HEK293 (cell line): ENCODE measurements around the gene NFE2L3.

ENCODE experiments used
- CTCF ChIA-PET: fragments of 350-600 bp; formaldehyde crosslinking; extraction: SDS; loops from one replicate; lab custom pipeline; 2021; ENCODE audit warnings: antibody characterized with exemption; lab: Yijun Ruan, JAX
- POLR2A ChIA-PET: fragments of 300-600 bp; formaldehyde crosslinking; extraction: SDS; loops from one replicate; lab custom pipeline; 2020; ENCODE audit warnings: antibody characterized with exemption, inconsistent platforms; lab: Yijun Ruan, JAX
- H3K27ac ChIP-seq: fragments of 200-500 bp; sonication (Bioruptor generic); 2 replicates; pipeline ENCODE4 v1.5.1; 2014; ENCODE audit warnings: low read depth, low read length, control low read depth, inconsistent platforms; ENCODE audit errors: extremely low read depth
- H3K36me3 ChIP-seq, 2 experiments: fragments of 200-500 bp in 1 of 2; sonication (Bioruptor generic) in 1 of 2; 1 replicate in 1 of 2; 2 replicates in 1 of 2; pipeline ENCODE4 v1.5.1; 2014 to 2017; ENCODE audit warnings: inconsistent platforms in 2 of 2, low read length in 2 of 2; ENCODE audit not compliant: control insufficient read depth in 2 of 2, insufficient read depth in 1 of 2
- H3K4me1 ChIP-seq: fragments of 200-500 bp; sonication (Bioruptor generic); 2 replicates; pipeline ENCODE4 v1.5.1; 2014; ENCODE audit warnings: mild to moderate bottlenecking, low read length, inconsistent platforms; ENCODE audit not compliant: control insufficient read depth, insufficient read depth
- H3K4me3 ChIP-seq: 2 replicates; pipeline ENCODE4 v1.5.1; 2011; ENCODE audit warnings: low read depth, mild to moderate bottlenecking, control low read depth, low read length, moderate library complexity
- H3K9me3 ChIP-seq: fragments of 200-500 bp; sonication (Bioruptor generic); 2 replicates; pipeline ENCODE4 v1.5.1; 2014; ENCODE audit warnings: low read depth, low read length, inconsistent platforms; ENCODE audit not compliant: control insufficient read depth, insufficient read depth
- FEZF1 ChIP-seq: fragments of 450-650 bp; formaldehyde crosslinking; IDR thresholded peaks from 2 replicates; pipeline ENCODE4 v1.5.1; 2016; ENCODE audit warnings: missing biosample characterization, missing genetic modification characterization
- GLI2 ChIP-seq: fragments of 450-650 bp; formaldehyde crosslinking; IDR thresholded peaks from 2 replicates; pipeline ENCODE4; 2017; ENCODE audit warnings: missing biosample characterization, missing genetic modification characterization, low read depth, borderline replicate concordance
- GLIS1 ChIP-seq: fragments of 450-650 bp; formaldehyde crosslinking; IDR thresholded peaks from 2 replicates; pipeline ENCODE4 v1.5.1; 2016; ENCODE audit warnings: missing biosample characterization, missing genetic modification characterization
- GLIS2 ChIP-seq: fragments of 450-650 bp; formaldehyde crosslinking; IDR thresholded peaks from 2 replicates; pipeline ENCODE4 v1.5.1; 2016; ENCODE audit warnings: missing biosample characterization, missing genetic modification characterization
- HOXD13 ChIP-seq: sonication (generic); formaldehyde crosslinking; IDR thresholded peaks from 2 replicates; pipeline ENCODE4 v1.8.0; 2022; ENCODE audit warnings: missing genetic modification reagents, borderline replicate concordance
- KLF1 ChIP-seq: fragments of 450-650 bp; formaldehyde crosslinking; IDR thresholded peaks from 2 replicates; pipeline ENCODE4 v1.5.1; 2016; ENCODE audit warnings: missing biosample characterization, missing genetic modification characterization
- KLF16 ChIP-seq: fragments of 450-650 bp; formaldehyde crosslinking; IDR thresholded peaks from 2 replicates; pipeline ENCODE4 v1.5.1; 2017; ENCODE audit warnings: missing biosample characterization, missing genetic modification characterization
- RBAK ChIP-seq: fragments of 450-650 bp; formaldehyde crosslinking; IDR thresholded peaks from 2 replicates; pipeline ENCODE4 v1.5.1; 2016; ENCODE audit warnings: missing biosample characterization, missing genetic modification characterization
- SCRT1 ChIP-seq: fragments of 450-650 bp; formaldehyde crosslinking; IDR thresholded peaks from 2 replicates; pipeline ENCODE4 v1.5.1; 2016; ENCODE audit warnings: missing biosample characterization, missing genetic modification characterization, borderline replicate concordance
- SETDB1 ChIP-seq: IDR thresholded peaks from one replicate; pipeline ENCODE4 v1.6.1; 2017; ENCODE audit warnings: mild to moderate bottlenecking, low read length, moderate library complexity, mixed read lengths; ENCODE audit not compliant: insufficient read length
- WT1 ChIP-seq: fragments of 450-650 bp; formaldehyde crosslinking; IDR thresholded peaks from 2 replicates; pipeline ENCODE4 v1.5.1; 2016; ENCODE audit warnings: missing biosample characterization, missing genetic modification characterization
- YY1 ChIP-seq: fragments of 450-650 bp; formaldehyde crosslinking; IDR thresholded peaks from 2 replicates; pipeline ENCODE4 v1.5.1; 2018; ENCODE audit warnings: missing biosample characterization, missing genetic modification characterization
- ZBTB8A ChIP-seq: fragments of 450-650 bp; formaldehyde crosslinking; IDR thresholded peaks from 2 replicates; pipeline ENCODE4 v1.5.1; 2016; ENCODE audit warnings: missing biosample characterization, missing genetic modification characterization
- ZNF146 ChIP-seq: fragments of 450-650 bp; formaldehyde crosslinking; IDR thresholded peaks from 2 replicates; pipeline ENCODE4 v1.5.1; 2016; ENCODE audit warnings: missing biosample characterization, missing genetic modification characterization
- ZNF157 ChIP-seq: fragments of 450-650 bp; formaldehyde crosslinking; IDR thresholded peaks from 2 replicates; pipeline ENCODE4 v1.5.1; 2016; ENCODE audit warnings: missing biosample characterization, missing genetic modification characterization
- ZNF202 ChIP-seq: fragments of 450-650 bp; formaldehyde crosslinking; IDR thresholded peaks from 2 replicates; pipeline ENCODE4 v1.5.1; 2016; ENCODE audit warnings: missing biosample characterization, missing genetic modification characterization, borderline replicate concordance
- ZNF214 ChIP-seq: fragments of 450-650 bp; formaldehyde crosslinking; IDR thresholded peaks from 2 replicates; pipeline ENCODE4 v1.5.1; 2017; ENCODE audit warnings: missing biosample characterization, mild to moderate bottlenecking, missing genetic modification characterization, borderline replicate concordance
- ZNF239 ChIP-seq: fragments of 450-650 bp; formaldehyde crosslinking; IDR thresholded peaks from 2 replicates; pipeline ENCODE4 v1.5.1; 2016; ENCODE audit warnings: missing biosample characterization, missing genetic modification characterization
- ZNF292 ChIP-seq: fragments of 450-650 bp; formaldehyde crosslinking; IDR thresholded peaks from 2 replicates; pipeline ENCODE4 v1.5.1; 2016; ENCODE audit warnings: low read depth, missing biosample characterization, missing genetic modification characterization, borderline replicate concordance
- ZNF335 ChIP-seq: fragments of 450-650 bp; formaldehyde crosslinking; conservative IDR thresholded peaks from 2 replicates; pipeline ENCODE4 v1.5.1; 2016; ENCODE audit warnings: missing biosample characterization, missing genetic modification characterization
- ZNF404 ChIP-seq: fragments of 450-650 bp; formaldehyde crosslinking; IDR thresholded peaks from 2 replicates; pipeline ENCODE4 v1.5.1; 2017; ENCODE audit warnings: missing biosample characterization, missing genetic modification characterization
- ZNF416 ChIP-seq: fragments of 450-650 bp; formaldehyde crosslinking; IDR thresholded peaks from 2 replicates; pipeline ENCODE4 v1.5.1; 2016; ENCODE audit warnings: missing biosample characterization, missing genetic modification characterization
- ZNF48 ChIP-seq: fragments of 450-650 bp; formaldehyde crosslinking; IDR thresholded peaks from 2 replicates; pipeline ENCODE4 v1.5.1; 2016; ENCODE audit warnings: missing biosample characterization, missing genetic modification characterization
- ZNF501 ChIP-seq: fragments of 450-650 bp; formaldehyde crosslinking; IDR thresholded peaks from 2 replicates; pipeline ENCODE4 v1.5.1; 2016; ENCODE audit warnings: missing biosample characterization, missing genetic modification characterization
- ZNF514 ChIP-seq: fragments of 450-650 bp; formaldehyde crosslinking; IDR thresholded peaks from 2 replicates; pipeline ENCODE4 v1.5.1; 2016; ENCODE audit warnings: missing biosample characterization, missing genetic modification characterization
- ZNF521 ChIP-seq: fragments of 450-650 bp; formaldehyde crosslinking; IDR thresholded peaks from 2 replicates; pipeline ENCODE4 v1.5.1; 2017; ENCODE audit warnings: missing biosample characterization, mild to moderate bottlenecking, missing genetic modification characterization
- ZNF660 ChIP-seq: fragments of 450-650 bp; IDR thresholded peaks from 2 replicates; pipeline ENCODE4 v1.5.1; 2018; ENCODE audit warnings: missing biosample characterization, mild to moderate bottlenecking, missing genetic modification characterization
- ZNF670 ChIP-seq: fragments of 450-650 bp; formaldehyde crosslinking; IDR thresholded peaks from 2 replicates; pipeline ENCODE4 v1.5.1; 2016; ENCODE audit warnings: missing biosample characterization, missing genetic modification characterization, low read depth
- ZNF701 ChIP-seq: fragments of 450-650 bp; formaldehyde crosslinking; IDR thresholded peaks from 2 replicates; pipeline ENCODE4 v1.5.1; 2016; ENCODE audit warnings: missing biosample characterization, missing genetic modification characterization
- ZNF776 ChIP-seq: fragments of 450-650 bp; formaldehyde crosslinking; IDR thresholded peaks from 2 replicates; pipeline ENCODE4 v1.5.0; 2017; ENCODE audit warnings: missing biosample characterization, missing genetic modification characterization, borderline replicate concordance
- ZNF785 ChIP-seq: fragments of 450-650 bp; formaldehyde crosslinking; IDR thresholded peaks from 2 replicates; pipeline ENCODE4 v1.5.1; 2016; ENCODE audit warnings: missing biosample characterization, missing genetic modification characterization
- TF ChIP-seq, protein P1 (sequence below): fragments of 450-650 bp; formaldehyde crosslinking; conservative IDR thresholded peaks from 2 replicates; pipeline ENCODE4 v1.5.1; 2016; ENCODE audit warnings: low read depth, missing biosample characterization, missing genetic modification characterization
- TF ChIP-seq, protein P2 (sequence below): fragments of 450-650 bp; formaldehyde crosslinking; IDR thresholded peaks from 2 replicates; pipeline ENCODE4 v1.5.1; 2016; ENCODE audit warnings: missing biosample characterization, missing genetic modification characterization
- TF ChIP-seq, protein P3 (sequence below): fragments of 450-650 bp; formaldehyde crosslinking; IDR thresholded peaks from 2 replicates; pipeline ENCODE4 v1.5.1; 2016; ENCODE audit warnings: missing biosample characterization, missing genetic modification characterization

Gene NFE2L3

DNA sequence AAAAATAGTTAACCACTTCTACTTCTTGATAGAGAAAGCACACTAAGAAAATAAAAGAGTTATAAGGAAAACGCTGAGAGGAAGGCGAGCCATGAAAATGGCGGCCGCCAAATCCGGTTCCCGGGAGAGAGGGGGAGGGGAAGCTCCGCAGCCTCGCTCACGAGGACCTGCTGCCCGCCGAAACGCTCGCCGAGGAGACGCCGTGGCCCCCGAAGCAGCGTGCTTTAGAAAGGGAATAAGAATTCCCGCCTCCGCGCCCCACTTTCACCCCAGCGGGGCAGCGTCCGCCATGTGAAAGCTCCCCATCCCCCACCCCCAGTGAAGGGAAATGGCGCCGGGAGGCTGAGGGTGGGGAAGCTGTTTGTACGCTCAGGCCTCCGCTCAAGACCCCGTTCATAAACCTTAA, 48.0 kb downstream of the NFE2L3 start:
- Histone ChIP-seq H3K9me3 (no peaks in the 10 kb centered on the region), H3K4me1 (peaks cover 6% of the 10 kb centered on the region; the same call in 1 of the 2 replicates), H3K4me3 (peak overlapping the region; percentile 100), H3K27ac (peak overlapping the region; percentile 100), H3K36me3 (peaks cover 27 to 62% of the 10 kb centered on the region in 2 experiments)
- CTCF ChIA-PET: interaction anchor here (0.8 to 3.9 kb wide), 2 partner anchors 109 to 166 kb away, joined by 3 to 48 read pairs; no protein-coding TSS in a partner anchor
- POLR2A ChIA-PET: interaction anchor here (0.5 to 6.0 kb wide), 25 partner anchors 8 to 1255 kb away, joined by 3 to 56 read pairs (median 4); partner anchors contain the start of genes HOXA5, HOXA7, NFE2L3 and SNX10
- TF ChIP-seq ZNF501 (tag by site-specific recombination) (no peak), ZNF335 (0 out of 2 replicates have a peak, but pooled peaks have one; percentile 35), RBAK (tag by site-specific recombination) (no peak), ZNF202 (no peak), YY1 (tag by site-specific recombination) (peak; percentile 91), KLF16 (no peak), HOXD13 (CRISPR knock-in tag) (no peak), KLF1 (tag by site-specific recombination) (no peak), FEZF1 (tag by site-specific recombination) (no peak), SCRT1 (tag by site-specific recombination) (no peak), ZNF404 (tag by site-specific recombination) (no peak), ZNF146 (tag by site-specific recombination) (no peak), SETDB1 (no peak), ZNF48 (tag by site-specific recombination) (no peak), ZNF416 (tag by site-specific recombination) (no peak), WT1 (tag by site-specific recombination) (no peak), ZNF776 (tag by site-specific recombination) (no peak), ZNF292 (no peak), GLI2 (tag by site-specific recombination) (no peak), ZNF157 (tag by site-specific recombination) (no peak), ZNF214 (tag by site-specific recombination) (no peak), ZNF785 (tag by site-specific recombination) (no peak), GLIS2 (tag by site-specific recombination) (peak; percentile 74), ZNF670 (tag by site-specific recombination) (no peak), ZNF514 (tag by site-specific recombination) (no peak), ZNF660 (tag by site-specific recombination) (no peak), ZBTB8A (tag by site-specific recombination) (peak; percentile 76), ZNF701 (no peak), ZNF521 (tag by site-specific recombination) (no peak), ZNF239 (tag by site-specific recombination) (no peak), GLIS1 (tag by site-specific recombination) (no peak)
- TF ChIP-seq, protein P1, sequence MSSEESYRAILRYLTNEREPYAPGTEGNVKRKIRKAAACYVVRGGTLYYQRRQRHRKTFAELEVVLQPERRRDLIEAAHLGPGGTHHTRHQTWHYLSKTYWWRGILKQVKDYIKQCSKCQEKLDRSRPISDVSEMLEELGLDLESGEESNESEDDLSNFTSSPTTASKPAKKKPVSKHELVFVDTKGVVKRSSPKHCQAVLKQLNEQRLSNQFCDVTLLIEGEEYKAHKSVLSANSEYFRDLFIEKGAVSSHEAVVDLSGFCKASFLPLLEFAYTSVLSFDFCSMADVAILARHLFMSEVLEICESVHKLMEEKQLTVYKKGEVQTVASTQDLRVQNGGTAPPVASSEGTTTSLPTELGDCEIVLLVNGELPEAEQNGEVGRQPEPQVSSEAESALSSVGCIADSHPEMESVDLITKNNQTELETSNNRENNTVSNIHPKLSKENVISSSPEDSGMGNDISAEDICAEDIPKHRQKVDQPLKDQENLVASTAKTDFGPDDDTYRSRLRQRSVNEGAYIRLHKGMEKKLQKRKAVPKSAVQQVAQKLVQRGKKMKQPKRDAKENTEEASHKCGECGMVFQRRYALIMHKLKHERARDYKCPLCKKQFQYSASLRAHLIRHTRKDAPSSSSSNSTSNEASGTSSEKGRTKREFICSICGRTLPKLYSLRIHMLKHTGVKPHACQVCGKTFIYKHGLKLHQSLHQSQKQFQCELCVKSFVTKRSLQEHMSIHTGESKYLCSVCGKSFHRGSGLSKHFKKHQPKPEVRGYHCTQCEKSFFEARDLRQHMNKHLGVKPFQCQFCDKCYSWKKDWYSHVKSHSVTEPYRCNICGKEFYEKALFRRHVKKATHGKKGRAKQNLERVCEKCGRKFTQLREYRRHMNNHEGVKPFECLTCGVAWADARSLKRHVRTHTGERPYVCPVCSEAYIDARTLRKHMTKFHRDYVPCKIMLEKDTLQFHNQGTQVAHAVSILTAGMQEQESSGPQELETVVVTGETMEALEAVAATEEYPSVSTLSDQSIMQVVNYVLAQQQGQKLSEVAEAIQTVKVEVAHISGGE (tag by site-specific recombination): peak; percentile 28
- TF ChIP-seq, protein P2, sequence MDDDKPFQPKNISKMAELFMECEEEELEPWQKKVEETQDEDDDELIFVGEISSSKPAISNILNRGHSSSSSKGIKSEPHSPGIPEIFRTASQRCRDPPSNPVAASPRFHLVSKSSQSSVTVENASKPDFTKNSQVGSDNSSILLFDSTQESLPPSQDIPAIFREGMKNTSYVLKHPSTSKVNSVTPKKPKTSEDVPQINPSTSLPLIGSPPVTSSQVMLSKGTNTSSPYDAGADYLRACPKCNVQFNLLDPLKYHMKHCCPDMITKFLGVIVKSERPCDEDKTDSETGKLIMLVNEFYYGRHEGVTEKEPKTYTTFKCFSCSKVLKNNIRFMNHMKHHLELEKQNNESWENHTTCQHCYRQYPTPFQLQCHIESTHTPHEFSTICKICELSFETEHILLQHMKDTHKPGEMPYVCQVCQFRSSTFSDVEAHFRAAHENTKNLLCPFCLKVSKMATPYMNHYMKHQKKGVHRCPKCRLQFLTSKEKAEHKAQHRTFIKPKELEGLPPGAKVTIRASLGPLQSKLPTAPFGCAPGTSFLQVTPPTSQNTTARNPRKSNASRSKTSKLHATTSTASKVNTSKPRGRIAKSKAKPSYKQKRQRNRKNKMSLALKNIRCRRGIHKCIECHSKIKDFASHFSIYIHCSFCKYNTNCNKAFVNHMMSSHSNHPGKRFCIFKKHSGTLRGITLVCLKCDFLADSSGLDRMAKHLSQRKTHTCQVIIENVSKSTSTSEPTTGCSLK (tag by site-specific recombination): no peak
- TF ChIP-seq, protein P3, sequence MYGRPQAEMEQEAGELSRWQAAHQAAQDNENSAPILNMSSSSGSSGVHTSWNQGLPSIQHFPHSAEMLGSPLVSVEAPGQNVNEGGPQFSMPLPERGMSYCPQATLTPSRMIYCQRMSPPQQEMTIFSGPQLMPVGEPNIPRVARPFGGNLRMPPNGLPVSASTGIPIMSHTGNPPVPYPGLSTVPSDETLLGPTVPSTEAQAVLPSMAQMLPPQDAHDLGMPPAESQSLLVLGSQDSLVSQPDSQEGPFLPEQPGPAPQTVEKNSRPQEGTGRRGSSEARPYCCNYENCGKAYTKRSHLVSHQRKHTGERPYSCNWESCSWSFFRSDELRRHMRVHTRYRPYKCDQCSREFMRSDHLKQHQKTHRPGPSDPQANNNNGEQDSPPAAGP: no peak
